ENCODE data around the gene SLC5A10. TPM values are rescaled to one million over a fixed set of nuclear protein-coding genes. Genes with fewer than 3 reads are reported as not detected.
"Not testable (repeated sequence)": the region's sequence is repeated elsewhere in the genome, so short reads cannot be mapped to it uniquely, and the experiment has no call there.

SLC5A10 gene
- total RNA-seq, 2 experiments from 2014 or later: not detected

GRCh38 chr17:18948476-18949006 is 3.4 kb upstream of the SLC5A10 start:
- Mint-ChIP-seq H3K4me1 (ENCODE audit: low read depth) (no peaks in the 10 kb centered on the region), H3K27ac (no peak overlapping the region), H3K36me3 (ENCODE audit: low read depth) (no peaks in the 10 kb centered on the region), H3K4me3 (no peak overlapping the region), H3K9me3 (ENCODE audit: insufficient read depth) (no peaks in the 10 kb centered on the region), H3K27me3 (ENCODE audit: low read depth) (peaks cover 11% of the 10 kb centered on the region)
- POLR2A ChIA-PET: interaction anchor here (1.2 kb wide), 1 partner anchor 48 kb away, joined by 4 read pairs; no protein-coding TSS in a partner anchor
- CTCF ChIA-PET: interaction anchor here (2.6 kb wide), 1 partner anchor 12 kb away, joined by 20 read pairs; no protein-coding TSS in a partner anchor
- DNase-seq: no peak
- ATAC-seq: no peak

- ATAC-seq (no peak), DNase-seq (no peak)
- Mint-ChIP-seq H3K27me3 (ENCODE audit: low read depth) (peaks cover 7% of the 10 kb centered on the region), H3K9me3 (ENCODE audit: insufficient read depth) (no peaks in the 10 kb centered on the region), H3K27ac (no peak overlapping the region), H3K4me3 (no peak overlapping the region), H3K36me3 (ENCODE audit: low read depth) (no peaks in the 10 kb centered on the region), H3K4me1 (ENCODE audit: low read depth) (peaks cover 8% of the 10 kb centered on the region)
- POLR2A ChIA-PET: interaction anchor here (0.8 to 1.2 kb wide), 3 partner anchors 8 to 49 kb away, joined by 3 to 4 read pairs (median 4); no protein-coding TSS in a partner anchor
- CTCF ChIA-PET: interaction anchor here (2.6 kb wide), 1 partner anchor 11 kb away, joined by 20 read pairs; no protein-coding TSS in a partner anchor
These were observed 2.4 kb upstream of the SLC5A10 start for GRCh38 chr17:18949566-18949965.

GRCh38 chr17:18950346-18950745 is 1.6 kb upstream of the SLC5A10 start:
- Mint-ChIP-seq H3K27ac (no peak overlapping the region), H3K4me3 (no peak overlapping the region), H3K4me1 (ENCODE audit: low read depth) (peaks cover 15% of the 10 kb centered on the region), H3K36me3 (ENCODE audit: low read depth) (no peaks in the 10 kb centered on the region), H3K9me3 (ENCODE audit: insufficient read depth) (no peaks in the 10 kb centered on the region), H3K27me3 (ENCODE audit: low read depth) (peaks cover 2% of the 10 kb centered on the region)
- CTCF ChIA-PET: interaction anchor here (2.6 kb wide), 1 partner anchor 10 kb away, joined by 20 read pairs; no protein-coding TSS in a partner anchor
- ATAC-seq (no peak), DNase-seq (no peak)
- POLR2A ChIA-PET: interaction anchor here (0.7 to 1.0 kb wide), 3 partner anchors 9 to 11 kb away, joined by 3 to 4 read pairs (median 3); no protein-coding TSS in a partner anchor

GRCh38 chr17:18950944-18951905 is 740 bp upstream of the SLC5A10 start:
- CTCF ChIA-PET: interaction anchor here (0.8 to 0.9 kb wide), 2 partner anchors 9 to 10 kb away, joined by 4 read pairs; no protein-coding TSS in a partner anchor
- ATAC-seq: no peak

GRCh38 chr17:18953231-18953728 is 1.3 kb downstream of the SLC5A10 start:
- Mint-ChIP-seq H3K27me3 (ENCODE audit: low read depth) (peaks cover 2% of the 10 kb centered on the region), H3K36me3 (ENCODE audit: low read depth) (no peaks in the 10 kb centered on the region), H3K4me1 (ENCODE audit: low read depth) (peaks cover 25% of the 10 kb centered on the region), H3K9me3 (ENCODE audit: insufficient read depth) (no peaks in the 10 kb centered on the region), H3K4me3 (no peak overlapping the region), H3K27ac (peak overlapping the region; percentile 40)
- ChIA-PET CTCF (no interaction called here), POLR2A (no interaction called here)
- ATAC-seq (no peak), DNase-seq (no peak)

More at GRCh38 chr17:18950944-18951905, 740 bp upstream of the SLC5A10 start:
- H3K4me3 Mint-ChIP-seq: no peak overlapping the region
- no peaks in the 10 kb centered on the region for H3K9me3 Mint-ChIP-seq (ENCODE audit: insufficient read depth)
- H3K4me1 Mint-ChIP-seq (ENCODE audit: low read depth): peaks cover 20% of the 10 kb centered on the region
- POLR2A ChIA-PET: interaction anchor here (0.7 to 1.3 kb wide), 2 partner anchors 10 to 12 kb away, joined by 3 read pairs; no protein-coding TSS in a partner anchor
- H3K27me3 Mint-ChIP-seq (ENCODE audit: low read depth): peaks cover 2% of the 10 kb centered on the region
- no peak for DNase-seq
- no peaks in the 10 kb centered on the region for H3K36me3 Mint-ChIP-seq (ENCODE audit: low read depth)
- no peak overlapping the region for H3K27ac Mint-ChIP-seq

- H3K4me1 Mint-ChIP-seq (ENCODE audit: low read depth): peaks cover 25% of the 10 kb centered on the region
- no peaks in the 10 kb centered on the region for H3K36me3 Mint-ChIP-seq (ENCODE audit: low read depth)
- no peaks in the 10 kb centered on the region for H3K9me3 Mint-ChIP-seq (ENCODE audit: insufficient read depth)
- ATAC-seq: no peak
- ChIA-PET POLR2A (interaction anchor here (0.6 to 2.0 kb wide), 2 partner anchors 34 to 53 kb away, joined by 4 to 6 read pairs; no protein-coding TSS in a partner anchor), CTCF (interaction anchor here (0.7 kb wide), 1 partner anchor 11 kb away, joined by 3 read pairs; no protein-coding TSS in a partner anchor)
- H3K4me3 Mint-ChIP-seq: no peak overlapping the region
- H3K27ac Mint-ChIP-seq: peak overlapping the region; percentile 43
- peaks cover 2% of the 10 kb centered on the region for H3K27me3 Mint-ChIP-seq (ENCODE audit: low read depth)
- no peak for DNase-seq
These were observed 2.4 kb downstream of the SLC5A10 start for GRCh38 chr17:18954321-18954720.

GRCh38 chr17:18955009-18955408 is 3.0 kb downstream of the SLC5A10 start:
- Mint-ChIP-seq H3K27me3 (ENCODE audit: low read depth) (peaks cover 2% of the 10 kb centered on the region), H3K9me3 (ENCODE audit: insufficient read depth) (no peaks in the 10 kb centered on the region), H3K4me1 (ENCODE audit: low read depth) (peaks cover 25% of the 10 kb centered on the region), H3K27ac (peak overlapping the region; percentile 91), H3K4me3 (peak overlapping the region; percentile 53), H3K36me3 (ENCODE audit: low read depth) (no peaks in the 10 kb centered on the region)
- ATAC-seq: no peak
- ChIA-PET POLR2A (interaction anchor here (0.6 to 2.0 kb wide), 5 partner anchors 18 to 98 kb away, joined by 3 to 6 read pairs (median 3); no protein-coding TSS in a partner anchor), CTCF (interaction anchor here (0.7 to 1.2 kb wide), 3 partner anchors 12 to 52 kb away, joined by 3 read pairs; no protein-coding TSS in a partner anchor)
- DNase-seq: no peak

- ChIA-PET CTCF (interaction anchor here (0.9 to 1.1 kb wide), 4 partner anchors 12 to 330 kb away, joined by 3 to 4 read pairs (median 3); no protein-coding TSS in a partner anchor), POLR2A (interaction anchor here (0.7 to 2.0 kb wide), 3 partner anchors 55 to 99 kb away, joined by 3 to 6 read pairs (median 3); no protein-coding TSS in a partner anchor)
- H3K36me3 Mint-ChIP-seq (ENCODE audit: low read depth); H3K9me3 Mint-ChIP-seq (ENCODE audit: insufficient read depth); DNase-seq; H3K27me3 Mint-ChIP-seq (ENCODE audit: low read depth); ATAC-seq: not testable (repeated sequence)
- peak overlapping the region; percentile 91 for H3K27ac Mint-ChIP-seq
- peak overlapping the region; percentile 53 for H3K4me3 Mint-ChIP-seq
- H3K4me1 Mint-ChIP-seq (ENCODE audit: low read depth): peaks cover 31% of the 10 kb centered on the region
These were observed 4.1 kb downstream of the SLC5A10 start for GRCh38 chr17:18956021-18956420.

- CTCF ChIA-PET: interaction anchor here (1.0 to 1.1 kb wide), 3 partner anchors 13 to 331 kb away, joined by 3 to 4 read pairs (median 3); no protein-coding TSS in a partner anchor
- POLR2A ChIA-PET: interaction anchor here (0.7 kb wide), 1 partner anchor 97 kb away, joined by 3 read pairs; no protein-coding TSS in a partner anchor
- H3K27ac Mint-ChIP-seq: no peak overlapping the region
These were observed 4.6 kb downstream of the SLC5A10 start for GRCh38 chr17:18956581-18956980.

GRCh38 chr17:18957831-18958230 is 5.9 kb downstream of the SLC5A10 start:
- Mint-ChIP-seq H3K27me3 (ENCODE audit: low read depth) (no peaks in the 10 kb centered on the region), H3K27ac (no peak overlapping the region), H3K4me1 (ENCODE audit: low read depth) (peaks cover 31% of the 10 kb centered on the region), H3K4me3 (no peak overlapping the region), H3K36me3 (ENCODE audit: low read depth) (no peaks in the 10 kb centered on the region), H3K9me3 (ENCODE audit: insufficient read depth) (no peaks in the 10 kb centered on the region)
- CTCF ChIA-PET: interaction anchor here (1.3 to 1.4 kb wide), 2 partner anchors 19 to 59 kb away, joined by 3 read pairs; no protein-coding TSS in a partner anchor
- POLR2A ChIA-PET: no interaction called here
- DNase-seq: no peak
- ATAC-seq: no peak

More at GRCh38 chr17:18956581-18956980, 4.6 kb downstream of the SLC5A10 start:
- no peak for DNase-seq
- Mint-ChIP-seq H3K4me3 (no peak overlapping the region), H3K4me1 (ENCODE audit: low read depth) (peaks cover 31% of the 10 kb centered on the region), H3K9me3 (ENCODE audit: insufficient read depth) (no peaks in the 10 kb centered on the region), H3K27me3 (ENCODE audit: low read depth) (no peaks in the 10 kb centered on the region), H3K36me3 (ENCODE audit: low read depth) (no peaks in the 10 kb centered on the region)
- ATAC-seq: no peak

- ATAC-seq (no peak), DNase-seq (no peak)
- Mint-ChIP-seq H3K9me3 (ENCODE audit: insufficient read depth) (no peaks in the 10 kb centered on the region), H3K27me3 (ENCODE audit: low read depth) (no peaks in the 10 kb centered on the region), H3K27ac (no peak overlapping the region), H3K4me1 (ENCODE audit: low read depth) (peaks cover 31% of the 10 kb centered on the region), H3K4me3 (no peak overlapping the region), H3K36me3 (ENCODE audit: low read depth) (no peaks in the 10 kb centered on the region)
- POLR2A ChIA-PET: interaction anchor here (0.5 kb wide), 1 partner anchor 16 kb away, joined by 3 read pairs; no protein-coding TSS in a partner anchor
- CTCF ChIA-PET: interaction anchor here (0.9 to 1.4 kb wide), 3 partner anchors 20 to 60 kb away, joined by 3 read pairs; no protein-coding TSS in a partner anchor
These were observed 6.6 kb downstream of the SLC5A10 start for GRCh38 chr17:18958611-18959010.
